H1 (cell line): ENCODE data around the gene BCAM.
"Not testable (repeated sequence)": the region's sequence is repeated elsewhere in the genome, so short reads cannot be mapped to it uniquely, and the experiment has no call there.

Experiments
- CTCF ChIP-seq, 3 experiments: IDR thresholded peaks; 1 replicate in 2 of 3; 2 replicates in 1 of 3; pipeline versions ENCODE4 v1.5.1 to v1.6.1; 2011; ENCODE audit warnings: low read length in 3 of 3, mild to moderate bottlenecking in 3 of 3, inconsistent platforms in 2 of 3, low read depth in 1 of 3, moderate library complexity in 1 of 3; ENCODE audit not compliant: insufficient read depth in 1 of 3; ENCODE audit errors: control extremely low read depth in 1 of 3
- EZH2 ChIP-seq: fragments of 200-600 bp; sonication (generic); IDR thresholded peaks from 2 replicates; pipeline ENCODE4 v1.7.1; 2012; ENCODE audit warnings: low read depth, mild to moderate bottlenecking, moderate library complexity, low read length, inconsistent platforms; ENCODE audit not compliant: severe bottlenecking
- HDAC2 ChIP-seq, 2 experiments: fragments of 300-600 bp in 1 of 2; sonication (generic) in 1 of 2; IDR thresholded peaks; 2 replicates each; pipeline ENCODE4 v1.6.1; 2011 to 2012; ENCODE audit warnings: low read depth in 2 of 2, low read length in 2 of 2, mild to moderate bottlenecking in 2 of 2, moderate library complexity in 2 of 2, borderline replicate concordance in 1 of 2, inconsistent platforms in 1 of 2
- NANOG ChIP-seq: IDR thresholded peaks from 2 replicates; pipeline ENCODE4 v1.6.1; 2011; ENCODE audit warnings: low read length, low read depth, mild to moderate bottlenecking, inconsistent platforms; ENCODE audit not compliant: insufficient read depth, poor library complexity, severe bottlenecking
- POLR2A ChIP-seq, 2 experiments: IDR thresholded peaks; 1 replicate in 1 of 2; 2 replicates in 1 of 2; pipeline ENCODE4 v1.6.1; 2011; ENCODE audit warnings: low read depth in 2 of 2, low read length in 2 of 2, mild to moderate bottlenecking in 2 of 2; ENCODE audit errors: control extremely low read depth in 1 of 2
- RAD21 ChIP-seq, 2 experiments: IDR thresholded peaks in 1 of 2; conservative IDR thresholded peaks in 1 of 2; 2 replicates each; pipeline ENCODE4 v1.6.1; 2011; ENCODE audit warnings: low read depth in 2 of 2, low read length in 2 of 2, improper control_type of control experiment in 1 of 2, inconsistent platforms in 1 of 2, mild to moderate bottlenecking in 1 of 2, moderate library complexity in 1 of 2
- TCF12 ChIP-seq: IDR thresholded peaks from 2 replicates; pipeline ENCODE4 v1.6.1; 2011; ENCODE audit warnings: low read depth, mild to moderate bottlenecking, low read length
- TEAD4 ChIP-seq: IDR thresholded peaks from 2 replicates; pipeline ENCODE4 v1.6.1; 2012; ENCODE audit warnings: low read depth, low read length, inconsistent platforms, mixed read lengths
- YY1 ChIP-seq: IDR thresholded peaks from 2 replicates; pipeline ENCODE4 v1.6.1; 2011; ENCODE audit warnings: low read depth, mild to moderate bottlenecking, low read length

GRCh38 chr19:44861576-44861975, 52.7 kb downstream of the BCAM start:
- TF ChIP-seq TEAD4; RAD21 (IDR thresholded peaks at IDR 0.05 in 1 of 2, conservative IDR thresholded peaks at IDR 0.05 in 1 of 2; ENCODE audit: low read depth in 2 of 2, low read length in 2 of 2); EZH2; POLR2A (IDR thresholded peaks at IDR 0.05; ENCODE audit: control extremely low read depth in 1 of 2, low read depth in 2 of 2, low read length in 2 of 2); TCF12; HDAC2 (IDR thresholded peaks at IDR 0.05; ENCODE audit: borderline replicate concordance in 1 of 2, low read depth in 2 of 2, low read length in 2 of 2); NANOG; YY1; CTCF (IDR thresholded peaks at IDR 0.05; ENCODE audit: control extremely low read depth in 1 of 3, insufficient read depth in 1 of 3, low read depth in 1 of 3, low read length in 3 of 3): not testable (repeated sequence)
